SK-N-SH (cell line): ENCODE data around the gene SIDT1. TPM values are rescaled to one million over a fixed set of nuclear protein-coding genes. Genes with fewer than 3 reads are reported as not detected.

Experiments used
- CTCF ChIA-PET: fragments of 300-600, 350-600 bp; formaldehyde crosslinking; extraction: SDS; loops from one replicate; lab custom pipeline; 2021; lab: Yijun Ruan, JAX
- POLR2A ChIA-PET: fragments of 350-600 bp; sonication (Branson Sonifier 250); formaldehyde crosslinking; extraction: SDS; loops from one replicate; lab custom pipeline; 2020; ENCODE audit warnings: antibody characterized with exemption, inconsistent platforms; lab: Yijun Ruan, JAX
- DNase-seq: peaks from one replicate; pipeline ENCODE4 v3.0.0; 2012
- H2AFZ ChIP-seq: fragments of 200-600 bp; sonication (generic); 2 replicates; pipeline ENCODE4 v1.8.1; 2016; ENCODE audit warnings: antibody characterized with exemption, mild to moderate bottlenecking, low read depth
- H3F3A ChIP-seq: fragments of 200-600 bp; sonication (generic); replicated peaks from 2 replicates; pipeline ENCODE3; 2016; ENCODE audit warnings: antibody characterized with exemption, mild to moderate bottlenecking; ENCODE audit not compliant: insufficient read depth
- H3K27ac ChIP-seq, 2 experiments: fragments of 200-500 bp in 1 of 2; fragments of 200-600 bp in 1 of 2; sonication (Bioruptor generic) in 1 of 2; sonication (generic), shearing (Covaris generic) in 1 of 2; 2 replicates each; pipeline versions ENCODE4 v1.5.1 to v1.6.1; 2014 to 2016; ENCODE audit warnings: low read depth in 2 of 2, inconsistent platforms in 1 of 2, low read length in 1 of 2, mild to moderate bottlenecking in 1 of 2, mixed read lengths in 1 of 2
- H3K27me3 ChIP-seq: fragments of 200-600 bp; sonication (generic), shearing (Covaris generic); 2 replicates; pipeline ENCODE4 v1.6.1; 2016; ENCODE audit warnings: mixed run types; ENCODE audit not compliant: insufficient read depth
- H3K36me3 ChIP-seq, 2 experiments: fragments of 200-500 bp in 1 of 2; fragments of 200-600 bp in 1 of 2; sonication (Bioruptor generic) in 1 of 2; sonication (generic) in 1 of 2; replicated peaks in 1 of 2; 2 replicates each; pipeline versions ENCODE3 to v1.5.1; 2014 to 2016; ENCODE audit warnings: low read length in 1 of 2, mild to moderate bottlenecking in 1 of 2; ENCODE audit not compliant: insufficient read depth in 2 of 2, control insufficient read depth in 1 of 2
- H3K4me1 ChIP-seq, 2 experiments: fragments of 200-500 bp in 1 of 2; fragments of 200-600 bp in 1 of 2; sonication (Bioruptor generic) in 1 of 2; sonication (generic), shearing (Covaris generic) in 1 of 2; 2 replicates each; pipeline versions ENCODE4 v1.5.1 to v1.6.1; 2014 to 2016; ENCODE audit warnings: low read depth in 1 of 2, low read length in 1 of 2, mixed run types in 1 of 2; ENCODE audit not compliant: insufficient read depth in 2 of 2, control insufficient read depth in 1 of 2
- H3K4me2 ChIP-seq: fragments of 200-600 bp; sonication (generic), shearing (Covaris generic); 2 replicates; pipeline ENCODE4 v1.6.1; 2017; ENCODE audit warnings: mixed run types
- H3K4me3 ChIP-seq, 2 experiments: fragments of 200-500 bp in 1 of 2; fragments of 200-600 bp in 1 of 2; sonication (Bioruptor generic) in 1 of 2; sonication (generic), shearing (Covaris generic) in 1 of 2; 2 replicates each; pipeline versions ENCODE4 v1.5.1 to v1.8.1; 2014 to 2016; ENCODE audit warnings: low read depth in 2 of 2, inconsistent platforms in 1 of 2, low read length in 1 of 2, mild to moderate bottlenecking in 1 of 2, mixed read lengths in 1 of 2, moderate library complexity in 1 of 2
- H3K79me2 ChIP-seq: fragments of 200-600 bp; sonication (generic); 2 replicates; pipeline ENCODE4 v1.8.1; 2017; ENCODE audit warnings: mild to moderate bottlenecking; ENCODE audit not compliant: insufficient read depth
- H3K9ac ChIP-seq: fragments of 200-600 bp; sonication (generic); 2 replicates; pipeline ENCODE4 v1.6.1; 2017; ENCODE audit warnings: mixed run types
- H3K9me2 ChIP-seq: fragments of 200-600 bp; sonication (generic); 2 replicates; pipeline ENCODE4 v1.6.1; 2017; ENCODE audit warnings: mixed run types
- H3K9me3 ChIP-seq: fragments of 200-600 bp; sonication (generic); 2 replicates; pipeline ENCODE4 v1.6.1; 2017; ENCODE audit warnings: mixed run types, mild to moderate bottlenecking, moderate library complexity
- H4K20me1 ChIP-seq: fragments of 200-600 bp; sonication (generic); 2 replicates; pipeline ENCODE4 v1.6.1; 2017; ENCODE audit warnings: mild to moderate bottlenecking, mixed run types; ENCODE audit not compliant: insufficient read depth
- ELF1 ChIP-seq: IDR thresholded peaks from 2 replicates; pipeline ENCODE4 v1.4.0; 2012
- MAX ChIP-seq: IDR thresholded peaks from 2 replicates; pipeline ENCODE4 v1.4.0; 2012; ENCODE audit warnings: low read depth
- MEF2A ChIP-seq: IDR thresholded peaks from 2 replicates; pipeline ENCODE4 v1.4.0; 2012; ENCODE audit warnings: low read depth, borderline replicate concordance
- NFIC ChIP-seq: IDR thresholded peaks from 2 replicates; pipeline ENCODE4 v1.4.0; 2012; ENCODE audit warnings: borderline replicate concordance
- NRF1 ChIP-seq: IDR thresholded peaks from 2 replicates; pipeline ENCODE4 v1.6.1; 2012; ENCODE audit warnings: low read depth, mild to moderate bottlenecking, low read length
- RCOR1 ChIP-seq: fragments of 150-350 bp; IDR thresholded peaks from 2 replicates; pipeline ENCODE4 v1.6.1; 2017; ENCODE audit warnings: antibody characterized with exemption, low read length
- REST ChIP-seq: IDR thresholded peaks from 2 replicates; pipeline ENCODE4 v1.6.1; 2012; ENCODE audit warnings: mild to moderate bottlenecking, low read depth, low read length, moderate library complexity
- SIN3A ChIP-seq: IDR thresholded peaks from 2 replicates; pipeline ENCODE4 v1.6.1; 2012; ENCODE audit warnings: low read depth, mild to moderate bottlenecking, low read length, moderate library complexity, borderline replicate concordance
- TEAD4 ChIP-seq: IDR thresholded peaks from 2 replicates; pipeline ENCODE4 v1.4.0; 2012; ENCODE audit warnings: mild to moderate bottlenecking, borderline replicate concordance; ENCODE audit not compliant: insufficient read depth
- WGBS: methylation state at CpG from one replicate; pipeline ENCODE4 v1.1.6; 2017; ENCODE audit warnings: low lambda C conversion rate; 5-methylcytosine and 5-hydroxymethylcytosine counted together
- polyA plus RNA-seq, 3 experiments: library from polyadenylated mRNA; depleted of rRNA; stranded (reverse); fragments of >200 nt; gene quantifications; 2 replicates each; pipeline ENCODE4 v1.2.3, GENCODE V29; 2012
- TF ChIP-seq, protein P1 (sequence below): IDR thresholded peaks from 2 replicates; pipeline ENCODE4; 2012
- TF ChIP-seq, protein P2 (sequence below): IDR thresholded peaks from 2 replicates; pipeline ENCODE4 v1.4.0; 2012; ENCODE audit warnings: low read depth, borderline replicate concordance

Gene SIDT1
- polyA plus RNA-seq, 1 of the 3 experiments (the other 2 are of a cell fraction) = 0.02 TPM

- peaks cover 3 to 45% of the 10 kb centered on the region in 2 experiments for H3K36me3 ChIP-seq
- no peaks in the 10 kb centered on the region for H3K9me2 ChIP-seq
- H3K79me2 ChIP-seq = no peaks in the 10 kb centered on the region
- H3K4me3 ChIP-seq = no peak overlapping the region
- no peak overlapping the region for H3K4me2 ChIP-seq
- H3K9me3 ChIP-seq = no peaks in the 10 kb centered on the region
- peaks cover 9% of the 10 kb centered on the region for H3F3A ChIP-seq
- H3K9ac ChIP-seq = no peak overlapping the region
- CTCF ChIA-PET = interaction anchor here (0.6 to 4.8 kb wide), 8 partner anchors 10 to 415 kb away, joined by 3 to 30 read pairs (median 4); no protein-coding TSS in a partner anchor
- H3K27me3 ChIP-seq = no peaks in the 10 kb centered on the region
- no peaks in the 10 kb centered on the region for H4K20me1 ChIP-seq
- H3K4me1 ChIP-seq = no peaks in the 10 kb centered on the region
- TF ChIP-seq, protein P1, sequence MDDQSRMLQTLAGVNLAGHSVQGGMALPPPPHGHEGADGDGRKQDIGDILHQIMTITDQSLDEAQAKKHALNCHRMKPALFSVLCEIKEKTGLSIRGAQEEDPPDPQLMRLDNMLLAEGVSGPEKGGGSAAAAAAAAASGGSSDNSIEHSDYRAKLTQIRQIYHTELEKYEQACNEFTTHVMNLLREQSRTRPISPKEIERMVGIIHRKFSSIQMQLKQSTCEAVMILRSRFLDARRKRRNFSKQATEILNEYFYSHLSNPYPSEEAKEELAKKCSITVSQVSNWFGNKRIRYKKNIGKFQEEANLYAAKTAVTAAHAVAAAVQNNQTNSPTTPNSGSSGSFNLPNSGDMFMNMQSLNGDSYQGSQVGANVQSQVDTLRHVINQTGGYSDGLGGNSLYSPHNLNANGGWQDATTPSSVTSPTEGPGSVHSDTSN = no peak
- TF ChIP-seq, protein P2, sequence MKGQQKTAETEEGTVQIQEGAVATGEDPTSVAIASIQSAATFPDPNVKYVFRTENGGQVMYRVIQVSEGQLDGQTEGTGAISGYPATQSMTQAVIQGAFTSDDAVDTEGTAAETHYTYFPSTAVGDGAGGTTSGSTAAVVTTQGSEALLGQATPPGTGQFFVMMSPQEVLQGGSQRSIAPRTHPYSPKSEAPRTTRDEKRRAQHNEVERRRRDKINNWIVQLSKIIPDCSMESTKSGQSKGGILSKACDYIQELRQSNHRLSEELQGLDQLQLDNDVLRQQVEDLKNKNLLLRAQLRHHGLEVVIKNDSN = peak; percentile 43; the same call in 1 of the 2 replicates
- no peak for DNase-seq
- no peak overlapping the region for H3K27ac ChIP-seq
- no peak overlapping the region for H2AFZ ChIP-seq
- POLR2A ChIA-PET = interaction anchor here (0.5 kb wide), 1 partner anchor 15 kb away, joined by 3 read pairs; no protein-coding TSS in a partner anchor
Observed at GRCh38 chr3:113496924-113497323, 35.4 kb upstream of the SIDT1 start.

GRCh38 chr3:113498221-113499005, 33.9 kb upstream of the SIDT1 start:
- Histone ChIP-seq H3K27me3 (no peaks in the 10 kb centered on the region), H3K4me1 (no peaks in the 10 kb centered on the region), H2AFZ (no peak overlapping the region), H3K79me2 (no peaks in the 10 kb centered on the region), H3K9ac (no peak overlapping the region), H3F3A (peaks cover 9% of the 10 kb centered on the region), H3K9me2 (no peaks in the 10 kb centered on the region), H3K4me3 (no peak overlapping the region), H3K36me3 (peaks cover 3 to 34% of the 10 kb centered on the region in 2 experiments), H4K20me1 (no peaks in the 10 kb centered on the region), H3K27ac (peak overlapping the region in 1 of 2 experiments; percentile 17; a peak in 2 of 4 replicates), H3K4me2 (no peak overlapping the region), H3K9me3 (no peaks in the 10 kb centered on the region)
- no peak for TF ChIP-seq RCOR1
- no peak for TF ChIP-seq REST
- TF ChIP-seq ELF1 = no peak
- TF ChIP-seq NRF1 = no peak
- TF ChIP-seq NFIC = no peak
- TF ChIP-seq SIN3A = no peak
- TF ChIP-seq MEF2A = no peak
- TF ChIP-seq MAX = no peak
- TF ChIP-seq TEAD4 = no peak
- DNase-seq = no peak
- 68% methylated on average over 5 of the region's 5 CpGs for WGBS
- ChIA-PET CTCF (interaction anchor here (0.6 to 4.8 kb wide), 7 partner anchors 63 to 608 kb away, joined by 3 to 30 read pairs (median 4); no protein-coding TSS in a partner anchor), POLR2A (no interaction called here)
